GM19351 (cell line): ENCODE measurements around the gene KRTAP1-3.
"Not testable (repeated sequence)": the region's sequence is repeated elsewhere in the genome, so short reads cannot be mapped to it uniquely, and the experiment has no call there.

ENCODE experiments used
- ATAC-seq: cut with Tn5 transposase; IDR thresholded peaks from one replicate; pipeline ENCODE4 v1.9.1; 2021; ENCODE audit warnings: mild to moderate bottlenecking, moderate library complexity; ENCODE audit not compliant: unreplicated experiment

The KRTAP1-3 gene

DNA sequence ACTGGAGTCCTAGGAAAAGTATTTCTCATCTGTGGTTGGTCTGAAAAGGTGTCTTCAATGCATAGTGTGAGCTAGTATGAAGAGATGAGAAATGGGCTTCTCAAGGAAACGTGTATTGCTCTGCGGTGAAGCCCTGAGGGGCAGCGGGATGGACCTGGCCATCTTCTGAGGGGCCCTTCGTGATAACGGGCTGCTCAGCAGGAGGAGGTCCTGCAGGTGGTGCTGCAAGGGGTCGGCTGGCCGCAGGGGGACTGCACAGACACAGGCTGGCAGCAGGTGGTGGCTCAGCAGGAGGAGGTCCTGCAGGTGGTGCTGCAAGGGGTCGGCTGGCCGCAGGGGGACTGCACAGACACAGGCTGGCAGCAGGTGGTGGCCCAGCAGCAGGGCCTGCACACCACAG, 19.9 kb upstream of the KRTAP1-3 start:
- ATAC-seq: not testable (repeated sequence)

DNA sequence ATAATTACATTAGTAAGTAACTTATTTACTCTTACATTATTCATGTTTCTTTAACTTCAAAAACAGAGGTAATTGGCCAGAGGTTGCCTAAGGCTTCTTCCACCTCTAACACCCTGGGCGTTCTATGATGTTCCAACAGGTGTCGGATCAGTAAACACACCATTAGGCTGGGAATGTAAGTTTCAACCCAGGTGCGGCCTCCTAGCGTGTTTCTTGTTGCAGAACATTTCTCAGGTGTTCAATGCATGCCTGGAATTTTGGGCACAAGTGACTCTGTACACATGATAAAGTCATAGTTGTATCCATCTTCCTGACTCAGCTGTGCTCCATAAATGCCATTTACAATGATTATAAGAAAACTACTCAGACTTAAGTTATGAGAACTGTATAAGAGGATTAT, 19.4 kb upstream of the KRTAP1-3 start:
- ATAC-seq: no peak

DNA sequence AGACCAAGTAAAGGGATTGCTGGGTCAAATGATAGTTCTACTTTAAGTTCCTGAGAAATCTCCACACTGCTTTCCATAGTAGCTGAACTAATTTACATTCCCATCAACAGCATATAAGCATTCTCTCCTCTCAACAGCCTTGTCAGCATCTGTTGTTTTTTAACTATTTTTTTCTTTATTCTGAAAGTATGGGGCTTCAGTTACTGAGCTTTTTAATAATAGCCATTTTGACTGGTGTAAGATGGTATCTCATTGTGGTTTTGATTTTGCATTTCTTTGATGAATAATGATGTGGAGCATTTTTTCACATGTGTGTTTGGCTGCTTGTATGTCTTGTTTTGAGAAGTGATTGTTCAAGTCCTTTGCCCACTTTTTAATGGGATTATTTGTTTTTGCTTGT, 17.9 kb upstream of the KRTAP1-3 start:
- no peak for ATAC-seq

DNA sequence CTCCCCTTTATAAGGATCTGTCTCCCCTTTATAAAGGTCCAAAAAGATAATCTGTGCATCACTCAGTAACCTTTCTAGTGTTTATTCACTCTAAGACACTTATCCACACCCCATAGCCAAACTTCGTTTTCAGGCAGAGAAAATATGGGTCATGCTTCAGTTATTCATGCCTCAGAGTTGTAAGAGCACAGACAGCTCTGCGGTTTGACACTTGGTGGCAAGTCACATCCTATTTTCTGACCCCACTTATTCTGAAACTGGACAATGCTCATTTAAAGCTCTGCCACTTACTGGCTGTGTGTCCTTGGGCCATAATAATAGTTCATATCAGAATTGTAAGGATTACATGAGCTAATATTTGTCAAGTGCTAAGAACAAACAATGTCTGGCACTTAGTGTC, 14.4 kb upstream of the KRTAP1-3 start:
- no peak for ATAC-seq

DNA sequence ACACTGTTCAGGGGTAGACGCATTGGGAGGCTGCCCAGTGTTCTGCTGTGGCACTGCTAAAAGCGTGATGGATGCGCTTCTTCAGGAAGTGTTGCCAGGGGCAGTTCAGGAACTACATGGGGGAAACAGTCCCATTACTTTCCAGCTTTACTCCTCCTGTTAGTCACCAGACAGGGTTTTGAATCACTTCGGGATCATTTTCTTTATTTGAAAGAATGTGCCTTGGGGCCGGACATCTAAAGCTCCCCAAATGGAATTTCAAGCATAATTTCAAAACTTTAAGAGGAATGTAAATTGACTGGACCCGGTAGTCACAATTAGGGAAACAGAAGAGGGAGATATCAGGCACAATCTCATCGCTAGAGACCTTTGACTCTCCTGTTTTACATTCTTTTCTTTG, 13.8 kb upstream of the KRTAP1-3 start:
- ATAC-seq: no peak

DNA sequence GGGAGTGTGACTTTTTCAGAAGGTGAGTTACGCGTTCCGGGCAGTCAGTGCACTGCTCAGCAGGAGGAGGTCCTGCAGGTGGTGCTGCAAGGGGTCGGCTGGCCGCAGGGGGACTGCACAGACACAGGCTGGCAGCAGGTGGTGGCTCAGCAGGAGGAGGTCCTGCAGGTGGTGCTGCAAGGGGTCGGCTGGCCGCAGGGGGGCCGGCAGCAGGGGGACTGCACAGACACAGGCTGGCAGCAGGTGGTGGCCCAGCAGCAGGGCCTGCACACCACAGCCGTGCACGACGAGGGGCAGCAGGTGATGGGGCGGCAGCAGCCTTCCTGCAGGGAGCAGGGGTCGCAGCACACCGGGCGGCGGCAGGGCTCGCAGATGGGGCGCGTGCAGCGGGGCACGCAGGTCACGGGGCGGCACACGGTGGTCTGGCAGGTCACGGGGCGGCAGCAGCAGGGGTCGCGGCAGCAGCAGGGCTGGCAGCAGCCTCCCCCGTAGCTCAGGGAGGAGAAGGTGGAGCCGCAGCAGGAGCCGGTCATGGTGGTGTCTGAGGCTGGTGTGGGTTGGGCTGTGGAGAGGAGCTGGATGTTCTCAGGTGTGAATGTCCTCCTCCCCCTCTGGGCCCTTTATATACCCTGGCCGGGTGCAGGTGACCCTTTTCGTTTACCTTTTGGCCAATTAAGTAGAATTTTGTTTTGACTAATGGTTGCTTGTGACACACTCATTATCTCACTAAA, 12.2 kb upstream of the KRTAP1-3 start, which contains the start of gene KRTAP2-1:
Gene KRTAP2-1, minus strand, starts transcription at position 582 of the 731 bp plus-strand sequence. Its CDS starts 49 bp downstream, at position 533.
- not testable (repeated sequence) for ATAC-seq

DNA sequence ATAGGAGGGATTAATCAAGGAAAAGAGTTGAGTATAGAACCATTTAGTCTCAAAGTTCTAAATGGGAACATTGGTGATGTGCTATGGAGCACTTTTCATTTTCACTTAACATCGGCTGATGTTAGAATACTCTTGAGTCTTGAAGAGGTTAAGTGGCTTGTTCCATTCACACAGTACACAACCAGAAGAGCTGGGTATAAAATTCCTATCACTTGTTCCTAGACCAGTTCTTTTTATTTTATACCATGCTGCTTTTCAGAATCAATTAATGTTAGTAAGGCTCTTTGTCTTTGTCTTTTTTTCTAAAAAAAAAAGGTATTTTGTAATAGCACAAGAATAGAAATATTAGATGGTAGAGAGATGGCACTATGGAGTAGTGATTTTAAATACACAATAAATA, 8.3 kb upstream of the KRTAP1-3 start:
- no peak for ATAC-seq

DNA sequence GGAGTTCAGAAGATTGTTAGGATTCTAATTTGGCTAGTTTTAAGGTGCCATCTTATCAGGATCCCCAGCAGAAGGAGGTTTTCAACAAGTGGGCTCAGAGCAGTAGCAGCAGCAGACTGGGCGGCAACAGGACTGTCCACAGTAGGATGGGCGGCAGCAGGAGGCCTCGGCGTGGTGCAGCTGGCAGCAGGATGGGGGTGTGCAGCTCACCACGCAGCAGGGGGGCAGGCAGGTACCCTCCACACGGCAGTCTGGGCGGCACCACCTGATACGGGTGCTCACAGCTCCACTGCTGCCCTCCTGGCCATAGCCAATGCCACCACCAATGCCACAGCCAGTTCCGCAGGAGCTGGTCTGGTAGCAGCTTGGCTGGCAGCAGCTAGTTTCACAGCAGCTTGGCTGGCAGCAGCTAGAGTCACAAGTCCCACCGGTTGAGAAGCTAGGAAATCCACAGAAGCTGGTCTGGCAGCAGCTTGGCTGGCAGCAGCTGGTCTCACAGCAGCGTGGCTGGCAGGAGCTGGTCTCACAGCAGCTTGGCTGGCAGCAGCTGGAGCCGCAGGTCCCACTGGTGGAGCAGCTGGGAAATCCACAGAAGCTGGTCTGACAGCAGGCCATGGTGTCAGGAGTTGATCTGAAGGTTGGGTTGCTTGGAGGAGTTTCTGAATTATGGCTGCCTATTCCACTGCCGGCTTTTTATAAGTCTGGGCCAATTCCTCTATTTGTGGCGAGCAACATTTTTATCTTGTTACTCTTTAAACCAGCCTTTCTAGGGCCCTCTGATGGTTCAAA, 6.3 kb upstream of the KRTAP1-3 start, which contains the start of gene KRTAP1-1:
Gene KRTAP1-1, minus strand, starts transcription at position 668 of the 789 bp plus-strand sequence. Its CDS starts 53 bp downstream, at position 615.
- not testable (repeated sequence) for ATAC-seq

DNA sequence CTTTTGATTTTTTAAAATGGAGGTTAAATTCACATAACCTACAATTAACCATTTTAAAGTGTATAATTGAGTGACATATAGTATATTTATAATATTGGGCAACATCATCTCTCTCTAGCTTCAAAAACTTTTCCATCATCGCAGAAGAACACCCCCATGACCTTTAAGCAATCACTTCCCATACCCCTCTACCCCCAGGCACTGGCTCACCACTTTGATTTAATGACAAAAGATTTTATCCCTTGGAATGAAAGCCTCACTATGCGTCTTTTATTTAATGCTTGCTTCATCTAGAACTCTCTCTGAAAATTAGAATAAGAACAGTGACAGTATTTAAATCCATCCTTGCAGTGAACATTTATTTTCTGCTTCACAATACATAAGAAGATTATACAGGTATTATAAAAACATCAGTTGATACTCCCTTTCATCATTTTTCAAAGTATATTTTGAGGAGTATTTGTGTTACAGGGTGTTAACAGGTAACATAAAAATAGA, 3.2 kb upstream of the KRTAP1-3 start:
- no peak for ATAC-seq

DNA sequence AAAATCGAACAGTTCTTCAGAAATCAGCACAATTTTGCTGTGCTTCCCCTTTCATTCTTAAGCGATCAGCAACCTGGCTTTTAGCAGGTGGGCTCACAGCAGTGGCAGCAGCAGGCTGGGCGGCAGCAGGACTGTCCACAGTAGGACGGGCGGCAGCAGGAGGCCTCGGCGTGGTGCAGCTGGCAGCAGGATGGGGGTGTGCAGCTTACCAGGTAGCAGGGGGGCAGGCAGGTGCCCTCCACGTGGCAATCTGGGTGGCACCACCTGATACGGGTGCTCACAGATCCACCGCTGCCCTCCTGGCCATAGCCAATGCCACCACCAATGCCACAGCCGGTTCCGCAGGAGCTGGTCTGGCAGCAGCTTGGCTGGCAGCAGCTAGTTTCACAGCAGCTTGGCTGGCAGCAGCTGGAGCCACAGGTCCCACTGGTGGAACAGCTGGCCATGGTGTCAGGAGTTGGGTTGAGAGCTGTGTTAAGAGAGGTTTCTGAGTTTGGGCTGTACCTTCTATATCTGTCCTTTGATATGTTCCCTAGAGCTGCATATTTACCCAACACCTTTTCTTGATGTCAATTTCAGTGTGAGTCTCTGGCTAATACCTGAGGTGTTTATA, 4.9 kb downstream of the KRTAP1-3 start, which contains the start of gene KRTAP1-4:
Gene KRTAP1-4, minus strand, starts transcription at position 563 of the 613 bp plus-strand sequence. Its CDS starts 117 bp downstream, at position 446.
- ATAC-seq: no peak

DNA sequence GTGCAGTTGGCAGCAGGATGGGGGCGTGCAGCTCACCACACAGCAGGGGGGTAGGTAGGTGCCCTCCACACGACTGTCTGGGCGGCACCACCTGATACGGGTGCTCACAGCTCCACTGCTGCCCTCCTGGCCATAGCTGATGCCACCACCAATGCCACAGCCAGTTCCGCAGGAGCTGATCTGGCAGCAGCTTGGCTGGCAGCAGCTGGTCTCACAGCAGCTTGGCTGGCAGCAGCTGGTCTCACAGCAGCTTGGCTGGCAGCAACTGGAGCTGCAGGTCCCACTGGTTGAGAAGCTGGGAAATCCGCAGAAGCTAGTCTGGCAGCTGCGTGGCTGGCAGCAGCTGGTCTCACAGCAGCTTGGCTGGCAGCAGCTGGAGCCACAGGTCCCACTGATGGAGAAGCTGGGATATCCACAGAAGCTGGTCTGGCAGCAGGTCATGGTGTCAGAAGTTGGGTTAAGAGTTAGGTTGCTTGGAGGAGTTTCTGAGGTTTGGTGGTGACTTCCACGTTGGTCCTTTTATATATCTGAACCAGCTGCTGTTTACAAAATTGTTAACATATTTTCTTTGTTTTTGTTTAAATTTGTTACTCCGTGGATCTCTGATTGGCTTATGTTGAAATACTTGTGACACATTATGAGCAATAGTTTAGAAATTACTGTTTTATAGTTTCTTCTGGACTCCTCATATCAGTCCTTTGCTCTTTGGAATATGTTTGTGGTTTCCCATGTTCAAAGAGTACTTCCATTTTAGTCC, 7.8 kb downstream of the KRTAP1-3 start, which contains the start of gene KRTAP1-5:
Gene KRTAP1-5, minus strand, starts transcription at position 494 of the 757 bp plus-strand sequence. Its CDS starts 53 bp downstream, at position 441.
- ATAC-seq: no peak

DNA sequence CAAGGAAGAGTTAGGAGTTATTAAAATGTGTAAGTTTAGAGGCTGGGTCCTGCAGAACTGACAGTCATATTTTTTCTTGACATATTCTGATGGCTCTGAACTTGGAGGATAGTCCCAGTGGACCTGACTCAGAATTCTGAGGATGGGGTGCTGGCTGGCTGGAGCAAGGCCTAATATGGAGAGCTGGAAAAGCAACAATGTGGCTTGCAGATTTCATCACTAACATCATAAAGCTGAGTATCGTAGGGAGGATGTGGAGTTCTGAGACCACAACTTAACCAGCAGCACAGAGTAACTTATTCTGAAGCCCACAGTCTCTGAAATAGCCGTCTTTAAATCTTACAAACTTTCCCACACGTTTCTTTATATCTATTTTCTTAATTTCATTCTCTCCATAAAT, 10.0 kb downstream of the KRTAP1-3 start:
- ATAC-seq: no peak

DNA sequence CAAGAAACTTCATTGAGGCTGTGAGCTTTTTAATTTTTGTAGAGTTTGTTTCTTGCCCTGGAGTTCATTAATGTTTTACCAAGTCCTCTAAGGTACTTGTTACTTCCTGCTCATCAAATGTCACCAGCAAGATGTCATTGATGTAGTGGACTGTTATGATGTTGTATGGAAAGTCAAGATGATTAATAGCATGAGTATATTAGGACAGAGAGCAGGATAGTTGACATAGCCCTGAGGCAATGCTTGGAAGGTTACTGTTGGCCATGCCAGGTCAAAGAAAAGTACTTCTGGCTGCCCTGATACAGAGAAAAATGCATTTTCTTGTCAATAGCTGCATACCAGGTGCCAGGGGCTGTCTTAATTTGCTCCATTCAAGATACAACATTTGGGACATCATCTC, 14.3 kb downstream of the KRTAP1-3 start:
- ATAC-seq: no peak

DNA sequence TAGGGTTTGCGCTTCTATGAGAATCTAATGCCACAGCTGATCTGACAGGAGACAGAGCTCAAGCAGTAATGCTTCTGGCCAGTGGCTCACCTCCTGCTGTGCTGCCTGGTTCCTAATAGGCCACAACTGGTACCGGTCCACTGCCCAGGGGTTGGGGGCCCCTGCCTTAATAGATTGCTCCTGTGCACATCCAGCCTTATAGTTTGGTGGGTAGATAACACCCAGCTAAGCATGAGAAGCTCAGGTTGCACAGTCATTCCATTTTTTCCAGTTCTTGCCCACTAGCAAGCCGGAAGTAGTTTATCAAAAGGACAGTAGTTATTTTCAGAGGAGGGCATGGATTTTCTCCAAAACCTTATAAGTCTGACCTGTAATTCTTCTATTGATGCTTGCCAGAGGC, 15.3 kb downstream of the KRTAP1-3 start:
- ATAC-seq: no peak

DNA sequence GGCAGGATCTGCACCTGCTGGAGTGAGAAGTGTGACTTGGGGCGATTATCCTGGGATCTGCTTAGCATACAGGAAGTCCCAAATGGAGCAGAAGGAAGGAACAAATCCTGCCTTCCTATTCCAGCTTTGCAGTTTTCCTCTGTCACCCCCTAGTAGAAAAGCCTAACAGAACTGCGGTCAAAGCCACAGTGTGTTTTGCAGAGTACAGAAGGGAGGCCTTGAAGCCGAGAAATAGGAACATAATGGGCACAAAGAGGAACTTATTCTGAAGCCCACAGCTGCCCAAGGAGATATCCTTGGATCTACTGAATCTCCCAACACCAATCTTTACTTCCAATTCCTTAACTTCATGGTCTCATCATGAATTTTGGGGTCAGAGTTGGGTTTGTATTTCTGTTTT, 16.1 kb downstream of the KRTAP1-3 start:
- ATAC-seq: no peak

DNA sequence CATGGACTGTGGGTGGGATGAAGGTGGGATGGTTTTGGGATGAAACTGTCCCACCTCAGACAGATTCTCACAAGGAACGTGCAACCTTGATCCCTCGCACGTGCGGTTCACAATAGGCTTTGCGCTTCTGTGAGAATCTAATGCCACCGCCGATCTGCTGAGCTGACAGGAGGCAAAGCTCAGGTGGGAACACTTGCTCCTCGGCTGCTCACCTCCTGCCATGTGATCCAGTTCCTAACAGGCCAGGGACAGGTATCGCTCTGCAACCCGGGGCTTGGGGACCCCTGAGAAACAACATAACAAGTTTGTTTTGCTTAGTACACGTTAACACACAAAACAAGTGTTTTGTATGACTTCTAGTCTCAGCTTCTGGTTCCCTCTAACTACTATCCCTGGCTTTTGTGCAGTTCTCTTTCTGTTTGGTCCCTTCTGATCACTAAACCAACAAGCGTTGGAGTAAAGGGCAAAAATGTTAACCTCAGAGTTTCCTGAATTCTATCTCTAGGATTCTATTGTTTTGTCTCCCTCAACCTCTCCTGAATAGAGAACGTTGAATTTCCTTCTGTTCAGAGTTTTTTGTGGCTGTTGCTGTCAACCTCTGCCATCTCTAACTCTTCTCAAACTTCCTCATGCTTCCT, 18.0 kb downstream of the KRTAP1-3 start:
- no peak for ATAC-seq

DNA sequence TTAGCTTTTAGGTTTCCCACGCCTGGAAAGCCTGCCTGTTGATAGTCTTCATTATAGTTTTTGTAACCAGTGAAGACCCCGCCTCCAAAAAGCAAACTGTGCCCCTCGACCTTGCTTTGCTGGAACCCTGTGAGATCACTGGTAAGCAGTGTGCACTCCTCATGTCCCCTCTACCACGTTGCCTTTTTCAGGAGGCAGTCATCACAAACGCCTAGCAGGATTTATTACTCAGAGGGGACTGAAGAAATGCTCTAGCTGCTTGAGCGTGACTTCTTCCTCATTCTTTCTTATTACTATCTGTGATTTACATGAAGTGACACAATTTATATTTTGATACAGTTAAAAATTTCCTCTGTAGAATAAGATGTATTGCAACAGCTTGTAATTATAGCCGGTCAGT, 19.2 kb downstream of the KRTAP1-3 start:
- ATAC-seq: no peak

DNA sequence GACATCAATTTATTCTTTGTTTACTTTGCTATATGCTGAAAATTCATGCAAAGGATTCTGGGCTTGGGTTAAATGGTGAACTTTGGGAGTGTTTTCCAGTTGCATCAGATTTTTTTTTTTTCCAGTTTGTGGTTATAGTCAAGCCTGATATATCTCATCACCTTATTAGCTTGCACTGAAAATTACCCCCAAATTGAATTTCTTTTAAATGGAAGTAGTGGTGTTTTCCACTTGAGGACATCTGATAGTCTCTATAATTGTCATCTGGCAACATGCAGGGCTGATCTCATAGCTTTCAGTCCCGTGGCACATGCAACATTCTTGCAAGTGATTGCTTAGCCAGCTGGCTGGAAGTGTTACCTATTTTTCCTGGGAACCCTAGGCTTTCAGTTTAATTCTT, 21.1 kb downstream of the KRTAP1-3 start:
- no peak for ATAC-seq

DNA sequence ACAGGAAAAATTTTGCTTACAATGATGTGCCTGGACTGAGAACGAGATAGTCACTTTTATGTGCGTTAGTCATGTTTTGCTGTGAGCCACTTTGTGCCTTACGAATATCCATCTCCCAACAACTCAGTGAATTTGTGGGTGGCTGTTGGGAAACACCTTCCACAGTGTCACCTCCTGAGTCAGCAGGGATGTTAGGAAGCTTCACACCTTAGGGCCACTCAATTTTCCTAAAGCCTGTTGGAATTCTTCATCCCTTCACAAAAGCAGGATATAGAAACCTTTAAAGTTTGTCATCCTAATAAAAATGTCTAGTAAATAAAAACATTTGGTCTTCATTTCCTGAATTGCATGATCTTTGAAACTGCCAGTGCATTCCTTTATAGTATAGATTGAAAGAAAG, 21.5 kb downstream of the KRTAP1-3 start:
- no peak for ATAC-seq
